Measurements from ENCODE around the gene CADM1.

DNA sequence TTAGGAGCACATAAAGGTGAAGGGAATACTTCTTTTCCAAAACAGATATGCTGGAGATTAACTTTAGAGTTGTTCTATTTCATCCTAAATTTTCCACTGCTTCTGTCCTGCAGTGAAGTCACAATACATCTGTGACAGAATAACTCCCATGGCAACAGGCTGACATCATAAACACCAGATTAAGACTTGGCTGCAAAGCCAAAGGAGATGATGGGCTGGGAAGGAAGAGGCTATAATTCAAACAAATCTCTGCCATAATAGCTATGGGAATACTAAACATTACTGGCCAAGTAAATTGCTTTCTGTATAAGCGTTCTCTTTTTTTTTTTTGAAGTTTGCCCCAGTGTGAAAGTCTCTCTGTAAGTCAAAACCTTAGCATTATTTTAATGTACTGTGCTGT is 107.7 kb downstream of the CADM1 start:
- TF ChIP-seq POLR2A (IDR thresholded peaks at IDR 0.05; ENCODE audit: low read length), result no peak
- no peak for TF ChIP-seq GATA1 (IDR thresholded peaks at IDR 0.05; ENCODE audit: low read depth, low read length)
